ENCODE data around the gene SAMD9. TPM values are rescaled to one million over a fixed set of nuclear protein-coding genes. Genes with fewer than 3 reads are reported as not detected.

SAMD9 gene
- 2.2 to 4.2 TPM (median 3.5 TPM) in 5 replicates for total RNA-seq (2022; extraction: Qiagen RNA extraction)

DNA sequence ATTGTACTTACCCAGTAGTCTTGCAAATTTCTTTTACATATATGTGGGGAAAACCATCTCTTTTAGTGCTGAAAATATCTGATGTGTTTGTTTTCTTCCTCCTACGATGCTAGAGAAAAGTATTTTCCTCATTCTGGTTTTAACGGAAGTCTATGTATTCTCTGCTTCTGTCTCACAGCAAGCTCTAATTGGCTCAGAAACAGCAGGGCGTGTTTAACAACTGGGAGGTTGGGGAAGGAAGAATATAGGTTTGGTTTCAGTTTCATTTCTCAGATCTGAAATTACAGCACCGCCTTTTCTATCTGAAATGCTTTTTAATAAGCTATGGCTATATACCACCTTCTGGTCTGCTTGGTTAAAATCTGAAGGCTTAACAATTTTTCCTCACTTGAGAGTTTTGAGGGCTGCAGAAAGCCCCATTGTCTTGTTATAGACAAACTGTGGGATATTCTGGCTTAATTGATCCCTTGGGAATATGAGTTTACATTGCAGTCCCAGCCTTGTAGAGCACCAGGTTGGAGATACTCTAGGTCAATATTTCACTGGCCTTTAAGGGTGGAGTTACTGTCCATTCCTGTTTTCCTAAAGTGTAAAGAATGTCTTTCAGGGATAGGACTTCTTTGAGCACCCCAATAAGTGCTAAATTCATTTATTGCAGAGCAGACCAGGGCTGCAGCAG is at the start of gene SAMD9:
TSS of gene SAMD9 (minus strand) at position 128 of the 679 bp plus-strand sequence. CDS start 11,882 bp downstream, outside the sequence.

DNA sequence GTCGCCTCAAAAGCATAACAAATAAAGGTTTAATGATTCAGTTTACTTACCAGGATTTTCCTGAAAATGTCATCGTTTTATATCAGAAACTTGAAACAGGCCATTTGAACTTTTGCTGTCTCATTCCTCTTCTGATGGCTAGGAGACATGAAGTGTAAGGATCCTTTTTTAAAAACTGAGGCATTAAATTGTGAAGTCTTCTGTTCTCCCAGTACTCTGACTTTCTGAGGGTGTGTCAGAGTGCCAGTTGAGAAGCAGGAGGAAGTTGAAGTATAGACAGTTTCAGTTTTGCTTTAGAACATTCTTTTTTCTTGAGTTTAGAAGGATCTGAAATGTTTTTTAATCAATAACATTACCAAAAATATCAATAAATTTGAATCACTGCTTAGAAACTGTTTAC is 30.4 kb upstream of the SAMD9 start, which contains the start of gene SAMD9L:
TSS of gene SAMD9L (minus strand) at position 242 of the 400 bp plus-strand sequence. CDS start 12,414 bp downstream, outside the sequence.

Other genes starting within 250 kb of the SAMD9 start
- 0.43 to 1.1 TPM (median 0.58 TPM) in 5 replicates for gene SAMD9L, start 30.4 kb upstream of the SAMD9 start, total RNA-seq (2022; extraction: Qiagen RNA extraction)
- gene HEPACAM2, start 108.5 kb upstream of the SAMD9 start, total RNA-seq (2022; extraction: Qiagen RNA extraction): not detected in 5 replicates
- 5.2 to 7.6 TPM (median 5.9 TPM) in 5 replicates for gene VPS50, start 114.4 kb upstream of the SAMD9 start, total RNA-seq (2022; extraction: Qiagen RNA extraction)

Data from A549 treated with AZD2906 at 1 μM for 4 hours (cell line).